Panc1 (cell line): ENCODE results near the gene CHRM4.

Source experiments
- CTCF ChIP-seq: fragments of 450-650 bp; IDR thresholded peaks from 2 replicates; pipeline ENCODE4 v1.5.1; 2017; ENCODE audit warnings: mild to moderate bottlenecking
- REST ChIP-seq, 2 experiments: IDR thresholded peaks; 2 replicates each; pipeline ENCODE4 v1.6.1; 2011 to 2012; ENCODE audit warnings: low read depth in 2 of 2, control low read depth in 1 of 2, low read length in 1 of 2, mild to moderate bottlenecking in 1 of 2, moderate library complexity in 1 of 2; ENCODE audit not compliant: insufficient read depth in 1 of 2

- TF ChIP-seq CTCF = no peak
- no peak for TF ChIP-seq REST (IDR thresholded peaks at IDR 0.05; ENCODE audit: insufficient read depth in 1 of 2, low read depth in 2 of 2, low read length in 1 of 2)
Measured at GRCh38 chr11:46386005-46386578, 5.5 kb downstream of the CHRM4 start.
